Central memory CD4-positive, alpha-beta T cell (primary cell): ENCODE results near the gene NNMT.
"Not testable (repeated sequence)": the region's sequence is repeated elsewhere in the genome, so short reads cannot be mapped to it uniquely, and the experiment has no call there.

ENCODE experiments used
- DNase-seq: peaks from one replicate; pipeline ENCODE4 v3.0.0; 2022

NNMT gene

DNA sequence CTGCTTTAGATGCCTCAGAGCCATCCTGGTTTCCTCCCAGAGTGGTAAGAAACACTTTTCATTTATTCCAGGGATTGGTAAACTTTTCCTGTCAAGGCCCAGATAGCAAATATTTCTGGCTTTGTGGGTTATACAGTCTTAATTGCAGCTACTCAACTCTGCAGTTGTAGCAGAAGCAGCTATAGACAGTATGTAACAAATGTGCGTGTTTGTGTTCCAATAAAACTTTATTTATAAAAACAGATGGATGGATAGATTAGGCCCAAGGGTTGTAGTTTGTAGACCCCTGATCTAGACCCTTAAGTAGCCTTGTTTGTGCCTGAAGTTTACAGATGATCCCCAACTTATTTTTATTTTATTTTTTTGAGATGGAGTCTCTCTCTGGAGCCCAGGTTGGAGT, 17.9 kb downstream of the NNMT start:
- no peak for DNase-seq

GRCh38 chr11:114315749-114316368, 19.7 kb downstream of the NNMT start:
- DNase-seq = peak; percentile 8

DNA sequence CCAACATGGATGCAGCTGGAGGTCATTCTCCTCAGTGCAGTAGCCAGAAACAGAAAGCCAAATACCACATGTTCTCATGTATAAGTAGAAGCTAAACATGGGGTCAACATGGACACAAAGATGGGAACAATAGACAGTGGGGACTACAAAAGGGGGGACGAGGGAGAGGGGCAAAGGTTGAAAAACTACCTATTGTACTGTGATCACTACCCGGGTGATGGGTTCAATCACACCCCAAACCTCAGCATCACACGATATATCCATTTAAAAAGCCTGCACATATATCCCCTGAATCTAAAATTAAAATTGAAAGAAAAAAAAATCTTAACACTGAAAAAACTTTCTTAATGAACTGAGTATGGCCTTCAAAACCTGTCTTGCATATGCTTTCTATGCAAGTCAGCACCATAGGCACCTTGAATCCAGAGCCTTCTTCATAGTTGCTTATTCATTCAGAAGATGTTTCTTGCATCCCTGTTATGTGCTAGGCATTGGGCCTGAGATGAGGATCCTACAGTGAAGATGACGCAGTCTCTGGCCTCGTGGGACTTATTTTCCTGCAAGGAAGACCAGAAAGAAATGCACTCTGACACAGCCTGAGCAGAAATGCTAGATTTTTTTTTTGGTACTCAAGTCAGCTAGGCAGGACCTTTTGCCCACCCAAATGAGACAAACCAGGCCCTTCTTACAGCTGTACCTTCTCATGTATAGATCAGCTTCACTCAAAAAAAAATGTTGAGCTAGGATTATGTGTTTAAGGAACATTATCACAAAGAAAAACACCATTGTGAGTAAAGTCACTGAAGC, 21.0 kb downstream of the NNMT start:
- DNase-seq = no peak

- DNase-seq = no peak
These were observed 21.6 kb downstream of the NNMT start for GRCh38 chr11:114317787-114318137.

GRCh38 chr11:114318361-114318760, 22.2 kb downstream of the NNMT start:
- DNase-seq = no peak

- no peak for DNase-seq
These were observed 23.6 kb downstream of the NNMT start for GRCh38 chr11:114319716-114320328.

DNA sequence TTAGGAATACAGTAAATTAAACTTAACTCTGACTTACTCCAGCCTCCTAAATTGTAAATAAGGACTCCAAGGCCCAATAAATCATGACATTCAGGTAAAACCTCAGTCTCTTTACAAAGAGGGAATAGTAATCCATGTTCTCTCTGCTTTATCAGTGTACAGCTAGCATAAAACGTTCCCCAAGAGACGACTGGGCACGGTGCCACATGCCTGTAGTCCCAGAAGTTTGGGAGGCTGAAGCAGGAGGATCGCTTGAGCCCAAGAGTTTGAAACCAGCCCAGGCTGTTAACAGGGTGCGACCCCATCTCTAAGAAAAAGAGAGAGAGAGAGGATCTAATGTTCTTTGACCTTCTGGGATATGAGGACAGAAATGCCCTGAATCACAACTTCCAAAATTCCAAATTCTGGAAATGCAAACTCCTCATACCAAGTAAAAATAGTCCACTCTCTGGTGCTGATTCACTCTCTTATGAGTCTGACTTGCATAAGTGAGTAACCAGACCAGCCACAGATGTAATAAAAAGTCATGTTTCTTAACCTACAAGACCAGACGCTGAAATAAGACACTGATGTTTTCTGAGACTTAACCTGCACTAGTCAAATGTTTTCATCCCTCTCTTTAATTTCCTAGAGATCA, 25.5 kb downstream of the NNMT start:
- DNase-seq = no peak

DNA sequence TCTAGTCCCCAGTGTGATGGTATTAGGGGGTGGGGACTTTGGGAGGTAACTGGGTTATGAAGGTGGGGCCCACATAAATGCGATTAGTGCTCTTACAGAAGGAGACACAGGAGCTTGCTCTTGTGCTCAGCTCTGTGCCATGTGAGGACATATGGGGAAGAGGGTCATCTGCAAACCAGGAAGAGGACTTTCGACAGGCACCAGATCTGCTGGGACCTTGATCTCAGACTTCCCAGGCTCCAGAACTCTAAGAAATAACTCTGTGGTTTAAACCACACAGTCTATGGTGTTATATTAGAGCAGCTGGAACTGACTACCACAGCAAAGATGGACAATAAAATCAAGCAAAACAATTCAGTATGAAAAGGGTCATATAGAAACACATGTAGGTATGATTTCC, 26.7 kb downstream of the NNMT start:
- DNase-seq = no peak

- no peak for DNase-seq
These were observed 30.0 kb downstream of the NNMT start for GRCh38 chr11:114326151-114326550.

GRCh38 chr11:114326776-114327175, 30.6 kb downstream of the NNMT start:
- DNase-seq = no peak

DNA sequence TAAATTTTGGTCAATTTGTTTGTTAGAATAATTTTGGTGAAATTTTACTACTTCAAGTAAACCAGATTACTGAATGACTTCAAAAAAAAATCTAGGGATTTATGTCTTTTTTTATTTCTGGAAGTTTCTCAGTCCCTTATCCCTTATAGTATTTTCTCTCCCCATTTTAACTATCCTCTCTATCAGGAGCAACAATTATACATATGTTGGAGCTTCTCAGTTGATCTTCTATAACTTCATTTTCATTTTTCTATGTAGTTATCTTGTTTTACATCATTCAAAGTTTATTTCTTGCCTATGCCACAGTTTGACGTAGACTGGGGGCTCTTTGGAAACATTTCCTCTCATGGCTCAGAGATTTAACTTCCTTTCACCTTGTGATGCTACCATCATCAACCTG, 34.2 kb downstream of the NNMT start:
- no peak for DNase-seq

GRCh38 chr11:114340311-114341131, 44.3 kb downstream of the NNMT start:
- no peak for DNase-seq

GRCh38 chr11:114341667-114342066, 45.5 kb downstream of the NNMT start:
- DNase-seq = not testable (repeated sequence)

- DNase-seq = no peak
These were observed 46.3 kb downstream of the NNMT start for GRCh38 chr11:114342476-114342875.

GRCh38 chr11:114343020-114343419, 46.8 kb downstream of the NNMT start:
- no peak for DNase-seq

GRCh38 chr11:114343493-114343892, 47.3 kb downstream of the NNMT start:
- DNase-seq = no peak

- no peak for DNase-seq
These were observed 48.3 kb downstream of the NNMT start for GRCh38 chr11:114344494-114344893.

DNA sequence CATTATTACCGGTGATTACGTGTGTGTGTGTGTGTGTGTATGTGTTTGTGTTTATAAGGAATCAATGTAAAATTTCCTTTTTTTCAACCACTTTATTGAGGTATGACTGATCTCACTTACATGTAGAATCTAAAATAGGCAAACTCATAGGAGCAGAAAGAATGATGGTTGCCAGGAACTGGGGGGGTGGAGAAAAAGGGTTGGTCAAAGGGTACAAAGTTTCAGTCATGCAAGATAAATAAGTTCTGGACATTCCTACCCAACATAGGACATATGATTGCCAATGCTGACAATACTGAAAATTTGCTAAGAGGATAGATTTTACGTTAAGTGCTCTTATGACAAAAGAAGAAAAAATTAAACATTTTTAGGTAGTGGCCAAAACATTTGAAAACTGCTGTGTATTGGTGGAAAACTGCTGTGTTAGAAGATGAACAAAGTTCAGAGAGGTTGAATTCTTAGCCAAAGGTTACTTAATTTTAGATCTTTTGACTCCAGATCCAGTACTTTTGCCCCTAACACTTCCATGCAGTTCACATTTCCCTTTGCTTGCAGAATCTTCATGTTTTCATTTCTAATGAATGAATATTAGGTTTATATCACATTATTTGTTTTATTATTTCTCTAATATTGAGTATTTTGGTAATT, 49.5 kb downstream of the NNMT start:
- DNase-seq = no peak

DNA sequence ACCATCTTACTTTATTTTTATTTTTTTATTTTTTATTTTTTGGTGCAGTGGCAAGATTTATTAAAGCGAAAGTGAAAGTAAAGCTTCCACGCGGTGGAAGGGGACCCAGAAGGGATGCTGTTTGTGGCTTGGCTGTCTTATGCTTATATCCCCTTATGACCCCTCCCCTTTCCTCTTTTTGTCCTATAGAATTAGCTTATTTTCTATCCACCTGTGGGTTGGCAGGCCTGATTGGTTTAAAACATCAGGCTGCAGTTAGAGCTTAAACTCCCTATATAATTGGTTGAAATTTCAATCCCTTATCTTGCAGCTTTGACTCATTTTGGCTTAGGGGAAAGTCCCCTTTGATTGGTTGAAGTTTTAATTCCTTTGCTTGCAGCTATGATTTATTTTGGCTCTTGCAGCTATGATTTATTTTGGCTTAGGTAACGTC, 50.5 kb downstream of the NNMT start:
- DNase-seq = peak; percentile 14

DNA sequence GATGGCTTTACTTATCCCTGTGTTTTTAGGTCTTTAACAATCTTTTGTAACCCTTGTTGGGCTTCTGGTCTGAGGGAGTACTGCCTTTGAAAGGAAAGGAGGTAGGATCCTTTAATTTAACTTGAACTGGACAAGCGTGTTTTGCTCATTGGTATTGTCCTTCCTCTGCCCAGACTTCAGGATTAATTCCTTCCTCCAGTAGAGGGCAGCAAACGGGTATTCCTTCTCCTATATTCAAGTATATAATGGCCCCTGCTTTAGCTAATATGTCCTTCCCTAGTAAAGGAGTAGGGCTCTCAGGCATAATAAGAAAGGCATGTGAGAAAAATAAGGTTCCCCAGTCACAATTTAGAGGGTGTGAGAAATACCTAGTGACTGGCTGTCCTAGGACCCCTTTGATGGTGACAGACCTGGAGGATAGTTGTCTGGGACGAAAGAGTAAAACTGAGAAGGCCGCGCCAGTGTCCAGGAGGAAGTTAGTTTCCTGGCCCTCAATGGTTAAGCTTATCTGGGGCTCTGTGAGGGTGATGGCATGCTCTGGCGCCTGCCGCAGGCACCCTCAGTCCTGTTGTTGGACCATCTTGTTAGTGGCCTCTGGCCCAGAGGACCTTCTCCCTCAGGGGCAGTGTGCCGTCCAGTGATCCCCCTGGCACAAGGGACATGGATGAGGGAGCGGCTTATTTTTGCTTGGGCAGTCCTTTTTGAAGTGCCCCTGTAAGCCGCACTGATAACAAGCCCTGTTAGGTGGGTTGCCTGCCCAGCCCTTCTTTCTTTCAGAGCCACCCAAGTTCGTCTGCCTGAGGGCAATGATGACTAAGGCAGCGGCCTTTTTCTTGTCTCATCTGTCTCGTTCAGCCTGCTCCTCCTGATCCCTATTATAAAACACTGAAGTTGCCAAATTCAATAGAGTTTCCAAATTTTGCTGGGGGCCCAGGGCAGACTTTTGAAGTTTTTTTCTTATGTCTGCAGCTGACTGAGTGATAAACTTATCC, 52.3 kb downstream of the NNMT start:
- DNase-seq = peak; percentile 22

- DNase-seq = no peak
These were observed 53.8 kb downstream of the NNMT start for GRCh38 chr11:114350022-114350421.
